Choroid plexus epithelial cell (primary cell): Measurements from ENCODE around the gene SLC26A4.

Source experiments
- DNase-seq: peaks from one replicate; pipeline ENCODE4 v3.0.0-alpha.2; 2010; ENCODE audit warnings: low read depth
- H3K4me3 ChIP-seq: 2 replicates; pipeline ENCODE4 v1.5.1; 2011; ENCODE audit warnings: low read depth, mild to moderate bottlenecking, control low read depth, low read length, moderate library complexity
- CTCF ChIP-seq: conservative IDR thresholded peaks from 2 replicates; pipeline ENCODE4 v1.5.1; 2011; ENCODE audit warnings: low read depth, mild to moderate bottlenecking, control low read depth, inconsistent platforms, low read length, moderate library complexity

The SLC26A4 gene

DNA sequence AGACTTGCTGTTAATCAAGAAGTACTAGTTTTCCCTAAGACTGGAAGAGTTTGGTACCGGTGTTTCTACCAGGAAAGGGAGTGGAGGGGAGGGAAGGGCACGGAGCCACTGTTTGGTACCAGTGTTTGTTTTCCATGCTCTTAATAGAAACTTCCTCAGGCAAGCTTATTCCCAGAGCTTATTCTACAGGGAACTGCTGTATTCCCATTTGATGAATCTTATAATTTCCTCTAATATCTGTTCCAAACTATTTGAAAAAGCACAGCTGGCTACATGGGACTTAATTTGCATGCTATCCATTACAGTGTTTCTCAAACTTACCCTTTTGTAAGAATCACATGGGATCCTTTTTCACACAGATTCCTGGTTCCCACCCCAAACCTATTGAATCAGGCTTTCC, 23.7 kb downstream of the SLC26A4 start:
- no peak overlapping the region for H3K4me3 ChIP-seq
- no peak for DNase-seq
- TF ChIP-seq CTCF: no peak

DNA sequence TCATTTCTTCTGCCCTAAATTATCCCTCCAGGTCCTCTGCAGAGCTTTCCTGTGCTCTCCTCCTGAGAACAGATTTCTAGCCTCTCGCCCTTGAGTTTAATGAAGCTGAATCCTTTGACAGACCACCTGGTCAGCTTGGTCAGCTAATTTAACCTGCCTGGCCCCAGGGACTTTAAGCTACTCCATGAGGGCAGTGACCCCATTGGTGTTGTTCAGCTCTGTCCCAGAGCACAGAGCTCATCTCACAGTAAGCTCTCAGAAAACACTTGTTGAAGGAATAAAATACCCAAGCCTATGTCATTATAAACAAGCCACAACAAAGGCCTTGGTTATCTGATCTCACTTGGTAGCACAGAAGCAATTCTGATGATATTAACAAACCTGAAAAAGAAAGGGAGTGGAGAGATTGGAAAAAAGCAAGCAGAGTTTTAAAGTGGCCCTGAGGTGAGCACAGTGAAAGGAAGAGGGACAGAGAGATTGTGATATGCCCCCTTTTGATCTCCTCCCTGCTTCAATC, 24.4 kb downstream of the SLC26A4 start:
- no peak for DNase-seq
- TF ChIP-seq CTCF: no peak
- H3K4me3 ChIP-seq: no peak overlapping the region

DNA sequence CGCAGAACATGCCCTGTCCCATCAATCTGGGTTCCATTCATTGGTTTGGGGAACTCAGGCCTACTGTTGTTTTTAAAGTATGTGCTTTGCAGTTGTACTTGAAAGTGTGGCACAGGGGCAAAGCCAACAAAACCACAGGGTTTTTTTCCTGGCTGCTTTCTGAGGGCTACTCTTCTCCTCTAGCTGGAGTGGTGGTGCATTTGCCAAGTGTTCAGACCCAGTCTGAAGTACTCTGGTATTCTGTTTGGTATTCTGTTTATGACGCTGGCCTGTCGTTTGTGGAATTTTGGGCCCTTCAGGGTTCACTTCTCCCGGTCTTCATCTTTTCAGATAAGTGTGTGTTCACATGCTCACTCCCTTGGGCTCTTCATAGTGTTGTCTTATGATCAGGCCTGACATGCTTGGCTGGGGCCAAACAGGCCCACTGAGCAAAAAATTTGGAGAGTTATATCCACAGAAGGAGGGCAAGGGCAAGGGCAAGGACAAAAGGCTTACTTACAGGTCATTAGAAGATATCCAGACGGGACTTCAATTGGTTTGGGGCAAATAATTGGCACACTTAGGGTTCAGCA, 26.3 kb downstream of the SLC26A4 start:
- no peak for TF ChIP-seq CTCF
- no peak for DNase-seq
- no peak overlapping the region for H3K4me3 ChIP-seq

GRCh38 chr7:107687656-107688055, 27.0 kb downstream of the SLC26A4 start:
- TF ChIP-seq CTCF: no peak
- no peak for DNase-seq

DNA sequence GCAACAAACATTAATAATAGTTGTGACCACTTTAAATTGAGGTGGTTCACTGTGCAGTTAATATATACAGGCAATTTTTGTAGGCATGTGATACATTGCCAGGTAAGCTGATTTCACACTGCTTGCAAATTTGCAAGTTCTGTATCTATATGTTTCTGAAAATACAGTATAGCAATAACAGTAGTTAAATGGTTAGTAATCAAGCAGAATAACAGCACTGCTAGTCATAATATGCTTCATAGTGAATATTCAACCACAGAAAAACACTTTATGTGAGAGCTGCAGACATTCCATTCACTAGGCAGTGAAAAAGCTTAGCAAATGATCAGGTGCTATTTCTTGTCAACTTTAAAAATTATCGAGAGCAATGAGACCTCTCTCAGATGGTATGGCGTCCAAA, 28.9 kb downstream of the SLC26A4 start:
- DNase-seq: no peak
- no peak overlapping the region for H3K4me3 ChIP-seq
- TF ChIP-seq CTCF: no peak

More at GRCh38 chr7:107687656-107688055, 27.0 kb downstream of the SLC26A4 start:
- H3K4me3 ChIP-seq: no peak overlapping the region

DNA sequence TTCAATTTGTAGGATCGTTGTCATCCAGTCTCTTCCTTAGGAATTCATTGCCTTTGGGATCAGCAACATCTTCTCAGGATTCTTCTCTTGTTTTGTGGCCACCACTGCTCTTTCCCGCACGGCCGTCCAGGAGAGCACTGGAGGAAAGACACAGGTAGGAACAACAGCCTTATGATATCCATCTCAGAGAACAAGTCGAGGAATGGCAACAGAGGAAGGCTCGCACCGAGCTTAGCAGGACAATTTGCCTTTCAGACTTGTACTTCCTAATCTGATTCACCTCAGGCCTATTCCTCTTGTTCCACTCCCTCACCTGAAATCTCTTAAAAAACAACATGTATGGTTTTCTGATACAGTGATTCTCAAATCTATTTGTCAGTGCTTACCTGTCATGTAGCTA, 29.5 kb downstream of the SLC26A4 start:
- no peak for DNase-seq
- no peak overlapping the region for H3K4me3 ChIP-seq
- TF ChIP-seq CTCF: no peak

DNA sequence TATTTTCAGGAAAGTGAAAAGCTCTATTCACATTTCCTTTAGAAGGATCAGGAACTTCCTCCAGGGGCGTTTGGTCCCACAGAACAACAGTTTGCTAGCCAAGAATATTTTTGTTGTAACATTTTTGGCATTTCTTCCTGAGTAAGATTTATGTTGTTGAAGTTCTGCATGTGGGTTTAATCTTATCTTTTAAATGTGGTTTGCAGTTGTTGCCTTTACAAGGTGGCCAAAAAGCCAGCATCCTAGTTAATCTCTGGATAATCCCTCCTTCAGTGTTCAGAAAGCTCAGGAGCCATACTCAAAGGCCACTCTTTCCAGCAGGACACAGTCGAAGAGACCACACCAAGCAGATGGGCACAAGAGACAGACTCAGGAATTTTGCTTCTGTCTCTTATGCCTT, 30.0 kb downstream of the SLC26A4 start:
- DNase-seq: peak; percentile 58
- no peak overlapping the region for H3K4me3 ChIP-seq
- no peak for TF ChIP-seq CTCF
